CD14-positive monocyte (primary cell): ENCODE data around the gene PREX1. TPM values are rescaled to one million over a fixed set of nuclear protein-coding genes. Genes with fewer than 3 reads are reported as not detected.
A peak's percentile ranks its signal among the peaks of the same experiment; 100 is the strongest.

ENCODE experiments used
- DNase-seq, 3 donors: peaks; one replicate each; pipeline ENCODE4 v3.0.0-alpha.2; 2011 to 2022
- H2AFZ ChIP-seq: 2 replicates; pipeline ENCODE4 v1.6.0; 2012; ENCODE audit warnings: mild to moderate bottlenecking, low read depth, low read length, inconsistent platforms; ENCODE audit not compliant: insufficient read depth, poor library complexity, severe bottlenecking
- H3K27ac ChIP-seq, 2 donors: 1 replicate in 1 of 2; 2 replicates in 1 of 2; pipeline ENCODE4 v1.5.1; 2012 to 2013; ENCODE audit warnings: low read length in 2 of 2, control low read depth in 1 of 2, inconsistent platforms in 1 of 2, low read depth in 1 of 2, mild to moderate bottlenecking in 1 of 2
- H3K27me3 ChIP-seq, 2 donors: one replicate each; pipeline versions ENCODE4 v1.6.0 to v1.6.1; 2011 to 2013; ENCODE audit warnings: low read length in 2 of 2; ENCODE audit not compliant: control insufficient read depth in 2 of 2, insufficient read depth in 2 of 2
- H3K36me3 ChIP-seq, 2 donors: replicated peaks in 1 of 2; 1 replicate in 1 of 2; 2 replicates in 1 of 2; pipeline versions ENCODE4 v1.5.1 to v1.6.1; 2012 to 2013; ENCODE audit warnings: low read length in 2 of 2, control low read depth in 1 of 2, inconsistent platforms in 1 of 2, mild to moderate bottlenecking in 1 of 2; ENCODE audit not compliant: insufficient read depth in 2 of 2, control insufficient read depth in 1 of 2
- H3K4me1 ChIP-seq, 2 donors: 1 replicate in 1 of 2; 2 replicates in 1 of 2; pipeline versions ENCODE4 v1.5.1 to v1.6.1; 2012 to 2013; ENCODE audit warnings: low read length in 2 of 2, control low read depth in 1 of 2, inconsistent platforms in 1 of 2, mild to moderate bottlenecking in 1 of 2, moderate library complexity in 1 of 2; ENCODE audit not compliant: insufficient read depth in 2 of 2, control insufficient read depth in 1 of 2
- H3K4me2 ChIP-seq: replicated peaks from 2 replicates; pipeline ENCODE3; 2012; ENCODE audit warnings: low read length, moderate library complexity, mild to moderate bottlenecking; ENCODE audit not compliant: poor library complexity, severe bottlenecking; ENCODE audit errors: extremely low read depth
- H3K4me3 ChIP-seq, 3 experiments: fragments of 200-600 bp in 1 of 3; sonication (generic) in 1 of 3; replicated peaks in 1 of 3; 1 replicate in 2 of 3; 2 replicates in 1 of 3; pipeline ENCODE4 v1.5.1; 2011 to 2013; ENCODE audit warnings: low read length in 3 of 3, mild to moderate bottlenecking in 3 of 3, control low read depth in 2 of 3, low read depth in 2 of 3, inconsistent platforms in 1 of 3, moderate library complexity in 1 of 3
- H3K79me2 ChIP-seq: 2 replicates; pipeline ENCODE4 v1.6.0; 2012; ENCODE audit warnings: mild to moderate bottlenecking, control low read depth, inconsistent platforms, low read length, moderate library complexity; ENCODE audit not compliant: insufficient read depth
- H3K9ac ChIP-seq: 2 replicates; pipeline ENCODE4 v1.6.0; 2017; ENCODE audit warnings: low read length, mild to moderate bottlenecking; ENCODE audit not compliant: insufficient read depth, poor library complexity, severe bottlenecking
- H3K9me3 ChIP-seq, 2 donors: replicated peaks in 1 of 2; 1 replicate in 1 of 2; 2 replicates in 1 of 2; pipeline versions ENCODE4 v1.5.1 to v1.6.1; 2012 to 2013; ENCODE audit warnings: low read length in 2 of 2, control low read depth in 1 of 2; ENCODE audit not compliant: control insufficient read depth in 1 of 2, insufficient read depth in 1 of 2
- H4K20me1 ChIP-seq: 2 replicates; pipeline ENCODE4 v1.6.0; 2012; ENCODE audit warnings: mild to moderate bottlenecking, low read length, control low read depth, moderate library complexity; ENCODE audit not compliant: insufficient read depth
- H3K27ac Mint-ChIP-seq, 7 donors: one replicate each; pipeline ENCODE4 v1.8.0; 2020; ENCODE audit warnings: mild to moderate bottlenecking in 7 of 7, mixed read lengths in 7 of 7, moderate library complexity in 6 of 7, inconsistent platforms in 2 of 7
- H3K27me3 Mint-ChIP-seq, 3 donors: one replicate each; pipeline ENCODE4 v1.8.0; 2021 to 2022; ENCODE audit warnings: low read depth in 3 of 3, mild to moderate bottlenecking in 3 of 3, mixed read lengths in 3 of 3, moderate library complexity in 3 of 3, inconsistent platforms in 1 of 3
- H3K36me3 Mint-ChIP-seq, 2 donors: one replicate each; pipeline ENCODE4 v1.8.0; 2020; ENCODE audit warnings: mixed read lengths in 2 of 2, inconsistent platforms in 1 of 2, mild to moderate bottlenecking in 1 of 2
- H3K4me1 Mint-ChIP-seq: one replicate; pipeline ENCODE4 v1.8.0; 2020; ENCODE audit warnings: mild to moderate bottlenecking, mixed read lengths
- H3K4me3 Mint-ChIP-seq, 2 donors: one replicate each; pipeline ENCODE4 v1.8.0; 2020; ENCODE audit warnings: mild to moderate bottlenecking in 2 of 2, mixed read lengths in 2 of 2, moderate library complexity in 1 of 2
- H3K9me3 Mint-ChIP-seq, 7 donors: one replicate each; pipeline ENCODE4 v1.8.0; 2020 to 2022; ENCODE audit warnings: mixed read lengths in 7 of 7, mild to moderate bottlenecking in 6 of 7, moderate library complexity in 6 of 7, inconsistent platforms in 2 of 7
- WGBS: methylation state at CpG from one replicate; pipeline ENCODE4 v1.1.5; 2013; ENCODE audit warnings: missing lambda C conversion rate; ENCODE audit not compliant: insufficient coverage; 5-methylcytosine and 5-hydroxymethylcytosine counted together
- intact Hi-C, 2 donors: fragments of 100-400 bp; cut with micrococcal nuclease; formaldehyde crosslinking; loops; one replicate each; pipeline versions ENCODE4 v1.15.0 to v1.15.1; 2023
- polyA plus RNA-seq, 3 donors: library from polyadenylated mRNA; depleted of rRNA in 1 of 3; unstranded in 2 of 3; stranded (reverse) in 1 of 3; fragments of 300-500 nt in 2 of 3; fragments of >200 nt in 1 of 3; fragmentation: Illumina TruSeq in 2 of 3; gene quantifications; 1 replicate in 2 of 3; 2 replicates in 1 of 3; pipeline ENCODE4 v1.2.3, GENCODE V29; 2012 to 2021
- TF ChIP-seq, protein P1 (sequence below): fragments of 200-600 bp; IDR thresholded peaks from one replicate; pipeline ENCODE4 v1.8.0; 2022; ENCODE audit warnings: antibody characterized with exemption, mild to moderate bottlenecking

Gene PREX1
- polyA plus RNA-seq, 3 donors = 24.3 to 114 (median 27.5) TPM

DNA sequence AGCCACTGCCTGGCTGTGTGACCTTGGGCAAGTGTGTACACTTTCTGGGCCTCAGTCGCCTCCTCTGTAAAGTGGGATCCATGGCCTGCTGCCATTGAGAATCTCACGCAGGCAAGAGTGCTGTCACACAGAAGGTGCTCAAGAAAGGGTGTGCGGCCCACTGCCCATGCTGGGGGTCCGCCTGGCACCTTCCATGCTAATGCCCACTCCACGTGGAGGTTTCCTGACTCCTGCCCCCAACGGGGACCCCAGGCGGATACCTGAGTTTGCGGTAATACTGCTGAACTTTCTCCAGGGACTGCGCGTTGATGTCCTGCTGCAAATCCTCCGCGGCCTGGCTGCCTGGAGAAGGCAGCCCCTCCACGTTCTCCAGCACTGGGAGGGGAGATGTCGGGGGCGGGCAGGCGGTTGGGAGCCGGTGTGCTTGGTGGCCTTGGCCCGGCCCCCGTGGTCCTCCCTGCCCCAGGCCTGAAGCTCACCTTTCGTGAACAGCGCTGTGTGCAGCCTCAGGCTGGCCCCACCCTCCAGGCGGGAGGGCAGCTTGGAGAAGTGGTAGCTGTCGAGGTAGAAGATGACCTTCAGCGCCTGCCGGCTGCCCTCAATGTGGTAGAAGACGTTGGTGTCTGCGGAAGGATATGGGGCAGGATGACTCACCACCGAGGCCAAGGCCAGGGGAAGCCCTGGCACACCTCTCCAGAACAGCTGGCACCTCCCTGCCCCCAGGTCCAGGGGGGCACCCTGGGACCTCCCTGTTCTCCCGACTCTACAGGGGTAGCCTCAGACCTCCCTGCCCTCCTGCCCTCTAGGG, 195.6 kb downstream of the PREX1 start:
- Histone ChIP-seq H2AFZ (no peak overlapping the region), H4K20me1 (peaks cover 100% of the 10 kb centered on the region), H3K36me3 (peaks cover 99 to 100% of the 10 kb centered on the region in 2 donors), H3K9me3 (no peaks in the 10 kb centered on the region), H3K4me2 (no peak overlapping the region), H3K27me3 (no peaks in the 10 kb centered on the region), H3K9ac (no peak overlapping the region), H3K4me3 (no peak overlapping the region), H3K27ac (no peak overlapping the region), H3K4me1 (peaks cover 5 to 10% of the 10 kb centered on the region in 2 donors), H3K79me2 (no peaks in the 10 kb centered on the region)
- 93% methylated on average over 21 of the region's 29 CpGs for WGBS
- H3K36me3 Mint-ChIP-seq = peaks cover 82 to 99% of the 10 kb centered on the region in 2 donors
- no peak overlapping the region for H3K4me3 Mint-ChIP-seq
- TF ChIP-seq, protein P1, sequence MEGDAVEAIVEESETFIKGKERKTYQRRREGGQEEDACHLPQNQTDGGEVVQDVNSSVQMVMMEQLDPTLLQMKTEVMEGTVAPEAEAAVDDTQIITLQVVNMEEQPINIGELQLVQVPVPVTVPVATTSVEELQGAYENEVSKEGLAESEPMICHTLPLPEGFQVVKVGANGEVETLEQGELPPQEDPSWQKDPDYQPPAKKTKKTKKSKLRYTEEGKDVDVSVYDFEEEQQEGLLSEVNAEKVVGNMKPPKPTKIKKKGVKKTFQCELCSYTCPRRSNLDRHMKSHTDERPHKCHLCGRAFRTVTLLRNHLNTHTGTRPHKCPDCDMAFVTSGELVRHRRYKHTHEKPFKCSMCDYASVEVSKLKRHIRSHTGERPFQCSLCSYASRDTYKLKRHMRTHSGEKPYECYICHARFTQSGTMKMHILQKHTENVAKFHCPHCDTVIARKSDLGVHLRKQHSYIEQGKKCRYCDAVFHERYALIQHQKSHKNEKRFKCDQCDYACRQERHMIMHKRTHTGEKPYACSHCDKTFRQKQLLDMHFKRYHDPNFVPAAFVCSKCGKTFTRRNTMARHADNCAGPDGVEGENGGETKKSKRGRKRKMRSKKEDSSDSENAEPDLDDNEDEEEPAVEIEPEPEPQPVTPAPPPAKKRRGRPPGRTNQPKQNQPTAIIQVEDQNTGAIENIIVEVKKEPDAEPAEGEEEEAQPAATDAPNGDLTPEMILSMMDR = no peak
- peaks cover 13% of the 10 kb centered on the region for H3K4me1 Mint-ChIP-seq
- peaks cover 0 to 3% (median 0%) of the 10 kb centered on the region in 3 donors for H3K27me3 Mint-ChIP-seq
- peaks cover 0 to 1% (median 0%) of the 10 kb centered on the region in 7 donors for H3K9me3 Mint-ChIP-seq
- no peak for DNase-seq
- H3K27ac Mint-ChIP-seq = peak overlapping the region in 2 of 7 donors; percentile 42 to 46
- intact Hi-C loops = no loop called here

DNA sequence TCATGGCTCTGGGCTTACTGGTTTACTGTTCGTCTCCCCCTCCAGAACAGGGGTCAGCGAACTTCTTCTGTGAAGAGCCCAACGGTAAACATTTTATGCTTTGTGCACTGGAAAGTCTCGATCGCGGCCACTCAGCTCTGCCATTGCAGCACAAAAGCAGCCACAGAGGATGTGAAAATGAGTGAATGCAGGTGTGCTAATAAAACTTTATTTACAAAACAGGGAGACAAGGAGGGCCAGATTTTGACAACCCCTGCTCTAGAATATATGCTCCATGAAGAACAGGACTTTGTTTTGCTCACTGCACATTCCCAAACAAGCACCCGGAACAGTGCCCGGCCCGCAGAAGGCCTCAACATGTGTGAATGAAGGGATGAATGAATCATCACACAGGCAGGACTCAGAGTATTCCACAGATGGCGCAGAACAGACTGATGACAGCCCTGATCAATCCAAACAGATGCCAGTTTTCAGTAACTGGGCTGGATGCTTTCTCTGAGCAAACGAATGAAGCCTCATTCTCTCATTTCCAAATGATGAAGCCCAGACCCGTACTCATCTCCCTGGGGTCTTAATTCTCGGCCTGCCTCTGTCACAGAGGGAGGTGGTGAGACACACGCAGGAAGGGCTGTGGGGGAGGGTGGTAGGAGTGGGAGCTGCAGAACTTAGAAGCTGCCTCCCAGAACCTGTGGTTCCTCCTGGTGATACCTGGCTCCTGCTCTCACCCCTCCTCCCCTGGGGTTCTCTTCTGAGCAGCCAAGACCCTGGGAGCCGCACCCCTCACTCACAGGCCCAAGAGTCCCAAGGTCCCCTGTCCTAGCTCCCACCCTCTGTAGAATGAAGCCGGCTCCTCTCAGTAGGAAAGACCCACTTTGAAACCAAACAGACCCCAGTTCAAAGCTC, 196.4 kb downstream of the PREX1 start:
- no peak overlapping the region for H3K27ac ChIP-seq
- TF ChIP-seq, protein P1 = no peak
- no peak overlapping the region for H3K4me2 ChIP-seq
- H3K9ac ChIP-seq = no peak overlapping the region
- Mint-ChIP-seq H3K27me3 (peaks cover 0 to 3% (median 0%) of the 10 kb centered on the region in 3 donors), H3K36me3 (peaks cover 84 to 99% of the 10 kb centered on the region in 2 donors), H3K27ac (peak overlapping the region in 2 of 7 donors; percentile 42 to 56), H3K4me3 (no peak overlapping the region), H3K9me3 (peaks cover 0 to 1% (median 0%) of the 10 kb centered on the region in 7 donors), H3K4me1 (peaks cover 21% of the 10 kb centered on the region)
- no peak overlapping the region for H2AFZ ChIP-seq
- peaks cover 6 to 18% of the 10 kb centered on the region in 2 donors for H3K4me1 ChIP-seq
- WGBS = 96% methylated on average over 5 of the region's 16 CpGs
- H3K79me2 ChIP-seq = no peaks in the 10 kb centered on the region
- H3K27me3 ChIP-seq = no peaks in the 10 kb centered on the region
- H4K20me1 ChIP-seq = peaks cover 100% of the 10 kb centered on the region
- DNase-seq = no peak
- peaks cover 98 to 100% of the 10 kb centered on the region in 2 donors for H3K36me3 ChIP-seq
- H3K9me3 ChIP-seq = no peaks in the 10 kb centered on the region
- intact Hi-C loops = no loop called here
- H3K4me3 ChIP-seq = no peak overlapping the region
